NT2/D1 (cell line): ENCODE measurements around the gene CTSH.

Experiments
- DNase-seq: peaks from one replicate; pipeline ENCODE4 v3.0.0-alpha.2; 2011; ENCODE audit warnings: low read depth, low spot score
- H3K27me3 ChIP-seq: 2 replicates; pipeline ENCODE4 v1.6.0; 2011; ENCODE audit warnings: mild to moderate bottlenecking; ENCODE audit not compliant: insufficient read length, insufficient read depth
- H3K36me3 ChIP-seq: 2 replicates; pipeline ENCODE4 v1.6.1; 2011; ENCODE audit warnings: mild to moderate bottlenecking, low read length, mixed read lengths; ENCODE audit not compliant: insufficient read depth, insufficient read length
- H3K4me1 ChIP-seq: 2 replicates; pipeline ENCODE4 v1.5.1; 2011; ENCODE audit not compliant: insufficient read depth, insufficient read length
- H3K4me3 ChIP-seq: 2 replicates; pipeline ENCODE4 v1.5.1; 2011; ENCODE audit warnings: low read depth; ENCODE audit not compliant: insufficient read length
- H3K9ac ChIP-seq: 2 replicates; pipeline ENCODE4 v1.6.0; 2011; ENCODE audit warnings: low read depth; ENCODE audit not compliant: insufficient read length
- H3K9me3 ChIP-seq: 2 replicates; pipeline ENCODE4 v1.5.1; 2011; ENCODE audit warnings: mild to moderate bottlenecking, low read length; ENCODE audit not compliant: insufficient read depth
- SUZ12 ChIP-seq: IDR thresholded peaks from 2 replicates; pipeline ENCODE4 v1.6.1; 2011; ENCODE audit not compliant: insufficient read length, insufficient read depth; ENCODE audit errors: extremely low read depth
- YY1 ChIP-seq: IDR thresholded peaks from 2 replicates; pipeline ENCODE4 v1.6.1; 2011; ENCODE audit not compliant: insufficient read length, insufficient read depth
- ZNF274 ChIP-seq: IDR thresholded peaks from 2 replicates; pipeline ENCODE4 v1.6.1; 2011; ENCODE audit warnings: mild to moderate bottlenecking, low read depth, low read length

Gene CTSH

DNA sequence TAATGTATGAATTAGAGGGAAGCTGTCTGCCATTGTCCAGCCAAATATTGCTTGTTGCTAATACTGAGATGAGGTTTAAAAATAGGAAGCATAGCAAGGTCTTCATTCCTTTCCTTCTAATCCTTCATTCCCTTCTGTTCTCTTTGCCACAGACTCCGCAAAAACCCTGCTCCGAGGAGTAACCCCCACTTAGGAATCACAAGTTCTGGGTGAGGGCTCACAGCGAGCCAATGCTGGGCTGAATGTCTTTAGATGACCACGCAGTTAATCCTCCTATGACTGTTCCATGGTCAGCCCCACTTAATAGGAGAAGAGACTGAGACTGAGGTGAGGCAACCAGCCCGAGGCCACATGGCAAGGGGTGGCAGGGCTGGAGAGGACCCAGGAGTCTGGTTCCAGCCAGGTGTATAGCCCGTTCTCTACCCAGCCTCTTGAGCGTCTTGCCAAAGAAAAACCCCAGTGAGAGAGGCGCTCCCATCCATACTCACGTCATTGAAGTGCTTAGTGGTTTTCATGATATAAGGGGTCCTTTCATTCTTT is 44.9 kb upstream of the CTSH start:
- no peak for DNase-seq
- no peaks in the 10 kb centered on the region for H3K9me3 ChIP-seq
- no peak overlapping the region for H3K9ac ChIP-seq
- peaks cover 5% of the 10 kb centered on the region for H3K27me3 ChIP-seq
- H3K4me3 ChIP-seq: no peak overlapping the region
- no peaks in the 10 kb centered on the region for H3K4me1 ChIP-seq
- no peak for TF ChIP-seq ZNF274
- H3K36me3 ChIP-seq: no peaks in the 10 kb centered on the region

DNA sequence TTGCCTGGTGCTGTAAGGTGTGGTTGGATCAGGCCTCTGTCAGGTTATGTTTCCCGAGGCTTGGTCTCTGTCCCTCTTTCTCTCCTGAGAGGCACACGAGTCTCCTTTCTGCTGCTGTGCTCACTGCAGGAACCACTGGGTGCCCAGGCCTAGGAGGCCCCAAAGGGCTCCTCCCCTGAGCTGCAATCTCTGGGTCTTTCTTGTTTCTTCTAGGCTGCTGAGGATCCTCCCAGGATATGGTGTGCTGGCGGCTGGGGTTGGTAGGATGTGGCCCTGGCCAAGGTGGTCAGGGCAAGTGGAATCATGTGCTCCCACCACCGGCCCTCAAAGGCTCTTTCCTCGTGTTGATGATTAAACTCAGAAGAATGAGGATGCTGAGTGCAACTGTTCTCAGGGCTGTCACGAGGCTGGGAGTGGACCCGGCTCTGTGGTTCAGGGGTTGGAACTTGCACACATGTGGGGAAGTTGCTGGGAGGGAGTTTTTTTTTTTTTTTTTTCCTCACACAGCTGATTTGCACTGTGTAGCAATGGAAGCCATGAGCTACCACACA is 43.6 kb upstream of the CTSH start:
- H3K9ac ChIP-seq: no peak overlapping the region
- H3K4me3 ChIP-seq: no peak overlapping the region
- peaks cover 5% of the 10 kb centered on the region for H3K27me3 ChIP-seq
- no peak for DNase-seq
- H3K36me3 ChIP-seq: no peaks in the 10 kb centered on the region
- no peak for TF ChIP-seq YY1
- no peak for TF ChIP-seq ZNF274
- TF ChIP-seq SUZ12: no peak
- H3K4me1 ChIP-seq: no peaks in the 10 kb centered on the region
- H3K9me3 ChIP-seq: no peaks in the 10 kb centered on the region

DNA sequence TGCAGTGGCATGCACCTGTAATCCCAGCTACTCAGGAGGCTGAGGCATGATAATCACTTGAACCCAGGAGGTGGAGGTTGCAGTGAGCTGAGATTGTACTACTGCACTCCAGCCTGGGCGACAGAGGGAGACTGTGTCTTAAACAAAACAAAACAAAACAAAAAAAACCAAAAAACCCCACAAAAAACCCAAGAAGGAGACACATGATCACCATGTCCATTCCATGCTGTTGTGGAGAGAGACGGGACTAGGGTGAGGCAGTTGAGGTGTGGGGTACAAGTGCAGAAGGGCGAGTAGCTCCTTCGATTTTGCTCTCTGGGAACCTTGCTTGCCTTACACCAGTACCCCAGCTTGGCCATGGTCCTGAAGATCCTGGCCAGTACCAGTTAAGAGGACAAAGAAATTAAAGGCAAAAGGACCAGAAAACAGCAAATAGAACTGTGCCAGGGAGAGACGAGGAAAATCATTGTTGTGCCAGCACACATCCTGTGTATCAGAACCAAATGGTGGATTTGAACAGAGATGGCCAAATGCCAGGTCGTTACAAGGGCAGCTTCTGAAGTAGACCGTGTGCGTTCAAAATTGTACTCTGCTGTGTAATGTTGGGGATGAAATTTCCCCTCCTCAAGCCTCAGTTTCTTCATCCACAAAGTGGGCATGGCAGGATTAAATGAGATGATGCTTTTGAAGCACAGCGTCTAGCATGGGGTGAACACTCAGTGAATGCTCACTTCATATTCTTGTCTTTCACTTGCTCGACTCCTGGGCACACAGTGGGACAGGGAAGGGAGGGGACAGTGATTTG is 42.9 kb upstream of the CTSH start:
- Histone ChIP-seq H3K9ac (no peak overlapping the region), H3K4me3 (no peak overlapping the region), H3K27me3 (peaks cover 4% of the 10 kb centered on the region), H3K36me3 (no peaks in the 10 kb centered on the region), H3K4me1 (no peaks in the 10 kb centered on the region), H3K9me3 (no peaks in the 10 kb centered on the region)
- no peak for TF ChIP-seq SUZ12
- TF ChIP-seq YY1: no peak
- TF ChIP-seq ZNF274: no peak
- DNase-seq: no peak

DNA sequence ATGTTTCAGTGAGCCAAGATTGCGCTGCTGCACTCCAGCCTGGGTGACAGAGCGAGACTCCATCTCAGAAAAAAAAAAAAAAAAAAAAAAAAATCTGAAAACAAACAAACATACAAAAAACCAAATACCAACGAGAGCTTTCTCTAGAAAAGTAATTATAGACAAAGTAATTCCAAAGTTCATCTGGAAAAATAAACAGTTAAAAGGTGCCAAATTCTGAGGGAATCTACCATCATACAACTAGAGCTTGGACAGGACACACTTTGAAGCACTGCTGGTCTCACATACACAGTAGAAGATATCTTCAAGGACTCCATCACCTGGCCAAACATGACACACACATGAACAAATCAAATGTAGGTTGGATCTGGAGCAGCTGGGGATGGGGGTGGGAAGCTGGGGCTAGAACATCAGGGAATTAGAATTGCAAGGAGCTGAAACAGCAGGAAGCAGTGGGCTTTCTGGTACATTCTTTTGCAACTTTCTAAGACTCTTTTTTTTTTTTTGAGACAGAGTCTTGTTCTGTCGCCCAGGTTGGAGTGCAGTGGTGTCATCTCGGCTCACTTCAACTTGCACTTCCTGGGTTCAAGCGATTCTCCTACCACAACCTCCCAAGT is 41.1 kb upstream of the CTSH start:
- Histone ChIP-seq H3K4me3 (no peak overlapping the region), H3K4me1 (no peaks in the 10 kb centered on the region), H3K9ac (no peak overlapping the region), H3K36me3 (no peaks in the 10 kb centered on the region), H3K9me3 (no peaks in the 10 kb centered on the region), H3K27me3 (no peaks in the 10 kb centered on the region)
- TF ChIP-seq YY1 (no peak), ZNF274 (no peak), SUZ12 (no peak)
- DNase-seq: no peak

DNA sequence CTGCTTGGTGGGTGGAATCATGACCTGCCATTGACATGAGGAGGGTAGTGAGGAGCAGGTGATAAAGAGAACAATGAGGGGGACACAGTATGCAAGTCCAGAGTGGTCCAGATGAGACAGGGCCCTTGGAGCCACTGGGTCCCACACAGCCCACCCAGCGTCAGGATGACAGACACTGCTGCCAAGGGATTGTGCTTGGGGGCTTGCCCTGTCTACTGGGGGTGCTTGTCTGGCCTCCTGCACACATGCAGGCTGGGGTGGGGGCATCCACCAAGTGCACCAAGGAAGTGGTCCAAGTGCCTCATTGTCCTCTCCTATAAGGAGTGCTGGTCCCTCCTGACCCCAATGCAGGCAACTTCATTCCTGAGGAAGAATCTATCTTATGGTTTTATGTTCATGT is 39.2 kb upstream of the CTSH start:
- H3K9me3 ChIP-seq: no peaks in the 10 kb centered on the region
- no peak for DNase-seq
- no peaks in the 10 kb centered on the region for H3K36me3 ChIP-seq
- H3K4me3 ChIP-seq: no peak overlapping the region
- H3K9ac ChIP-seq: no peak overlapping the region
- H3K4me1 ChIP-seq: peaks cover 6% of the 10 kb centered on the region
- TF ChIP-seq ZNF274: no peak
- TF ChIP-seq YY1: no peak
- no peaks in the 10 kb centered on the region for H3K27me3 ChIP-seq

DNA sequence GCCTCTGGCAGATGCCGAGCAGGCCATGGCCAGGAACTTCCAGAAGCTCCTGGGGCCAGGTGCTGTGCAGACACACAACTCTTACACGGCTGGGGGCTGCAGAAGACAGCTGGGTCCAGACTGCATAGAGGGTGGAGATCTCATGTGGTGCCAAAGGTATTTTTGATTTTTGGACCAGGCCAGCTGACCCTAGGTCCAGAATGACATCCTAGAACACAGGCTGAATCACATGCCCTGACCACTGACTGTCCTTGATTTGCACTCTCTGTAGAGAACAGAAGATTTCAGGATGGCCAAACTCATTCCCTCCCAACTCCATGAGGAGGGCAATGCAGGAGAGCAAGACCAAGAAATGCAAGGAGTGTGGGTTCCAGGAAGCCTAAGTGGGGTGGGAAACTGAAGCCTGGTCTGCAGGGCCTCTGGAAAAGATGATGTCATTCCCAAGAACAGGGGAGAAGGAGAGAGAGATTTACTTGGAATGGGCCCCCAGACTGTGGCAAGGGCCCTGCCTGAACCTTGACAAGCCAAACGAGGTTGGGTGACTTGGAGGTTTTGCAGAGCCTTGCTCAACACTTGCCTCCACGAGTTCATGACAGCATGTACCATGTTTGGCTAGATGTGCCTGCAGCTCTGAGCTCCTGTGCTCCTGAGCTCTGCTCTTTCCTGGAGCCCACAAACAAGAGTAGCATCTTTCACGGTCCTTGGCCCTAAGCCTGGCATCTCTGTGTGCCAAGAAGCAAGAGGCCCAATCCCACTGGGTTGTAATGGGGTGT is 38.5 kb upstream of the CTSH start:
- Histone ChIP-seq H3K9ac (no peak overlapping the region), H3K4me3 (no peak overlapping the region), H3K36me3 (no peaks in the 10 kb centered on the region), H3K4me1 (peaks cover 6% of the 10 kb centered on the region), H3K27me3 (no peaks in the 10 kb centered on the region), H3K9me3 (no peaks in the 10 kb centered on the region)
- DNase-seq: no peak
- TF ChIP-seq YY1 (no peak), ZNF274 (no peak), SUZ12 (no peak)

DNA sequence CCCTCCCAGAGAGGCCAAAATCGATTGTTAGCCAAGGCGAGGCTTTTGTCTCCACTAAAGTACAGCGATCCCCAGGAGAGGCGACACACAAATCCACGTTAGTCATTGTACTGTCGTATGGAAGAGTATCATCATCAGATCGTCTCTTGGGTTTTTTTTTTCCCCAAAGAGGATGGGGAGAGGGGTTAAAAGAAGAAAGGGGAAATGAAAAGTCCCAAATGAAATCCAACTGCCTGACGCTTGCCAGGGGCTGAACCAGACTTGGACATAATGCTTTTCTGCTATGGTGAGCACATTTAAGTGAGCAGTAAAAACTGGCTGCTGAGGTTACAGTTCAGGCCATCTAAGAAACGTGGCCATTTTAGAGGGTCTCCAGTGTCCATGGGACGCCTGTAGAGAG is 37.9 kb upstream of the CTSH start:
- H3K4me1 ChIP-seq: peaks cover 6% of the 10 kb centered on the region
- TF ChIP-seq SUZ12 (no peak), YY1 (no peak), ZNF274 (no peak)
- H3K36me3 ChIP-seq: no peaks in the 10 kb centered on the region
- H3K4me3 ChIP-seq: no peak overlapping the region
- no peak overlapping the region for H3K9ac ChIP-seq
- no peaks in the 10 kb centered on the region for H3K9me3 ChIP-seq
- H3K27me3 ChIP-seq: no peaks in the 10 kb centered on the region
- no peak for DNase-seq
